GM12873 (cell line): ENCODE measurements around the gene RBM44.

Source experiments
- TF ChIP-seq, protein P1 (sequence below): IDR thresholded peaks from 2 replicates; pipeline ENCODE4 v1.5.1; 2012; ENCODE audit warnings: low read depth, mild to moderate bottlenecking, moderate library complexity, low read length, control low read depth; ENCODE audit not compliant: insufficient read depth; ENCODE audit errors: missing control alignments

Gene RBM44

DNA sequence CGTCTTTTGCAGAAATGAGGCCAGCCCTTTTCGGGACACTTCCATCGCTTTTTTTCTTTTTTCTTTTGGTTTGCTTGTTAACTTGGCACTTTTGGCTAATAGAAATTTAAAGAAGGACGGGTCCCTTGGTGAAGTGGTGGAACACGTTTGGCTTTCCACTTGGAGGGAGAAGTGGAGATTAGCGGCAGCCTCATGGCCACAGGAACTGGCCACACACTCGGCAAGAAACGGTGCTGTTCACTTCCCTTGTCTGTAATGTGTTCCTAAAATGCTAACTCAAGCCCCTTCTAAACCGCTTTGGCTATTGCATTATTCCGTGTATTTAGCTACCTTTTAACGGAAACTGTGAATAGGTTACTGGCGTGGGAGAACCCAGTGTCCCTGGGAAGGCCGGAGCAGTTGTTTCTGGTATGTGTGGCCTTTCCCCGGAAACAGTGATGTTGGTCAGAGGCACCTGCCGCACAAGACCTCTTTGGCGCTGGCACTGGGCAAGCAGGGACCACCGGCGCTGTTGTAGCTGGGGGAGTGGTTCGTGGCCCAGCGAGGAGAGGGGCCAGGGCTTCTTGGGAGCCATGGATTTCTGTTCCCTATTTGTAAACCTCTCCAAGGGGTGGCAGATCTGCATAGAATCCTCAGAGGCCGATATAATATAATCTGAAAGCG lies 61.8 kb downstream of the RBM44 start:
- TF ChIP-seq, protein P1, sequence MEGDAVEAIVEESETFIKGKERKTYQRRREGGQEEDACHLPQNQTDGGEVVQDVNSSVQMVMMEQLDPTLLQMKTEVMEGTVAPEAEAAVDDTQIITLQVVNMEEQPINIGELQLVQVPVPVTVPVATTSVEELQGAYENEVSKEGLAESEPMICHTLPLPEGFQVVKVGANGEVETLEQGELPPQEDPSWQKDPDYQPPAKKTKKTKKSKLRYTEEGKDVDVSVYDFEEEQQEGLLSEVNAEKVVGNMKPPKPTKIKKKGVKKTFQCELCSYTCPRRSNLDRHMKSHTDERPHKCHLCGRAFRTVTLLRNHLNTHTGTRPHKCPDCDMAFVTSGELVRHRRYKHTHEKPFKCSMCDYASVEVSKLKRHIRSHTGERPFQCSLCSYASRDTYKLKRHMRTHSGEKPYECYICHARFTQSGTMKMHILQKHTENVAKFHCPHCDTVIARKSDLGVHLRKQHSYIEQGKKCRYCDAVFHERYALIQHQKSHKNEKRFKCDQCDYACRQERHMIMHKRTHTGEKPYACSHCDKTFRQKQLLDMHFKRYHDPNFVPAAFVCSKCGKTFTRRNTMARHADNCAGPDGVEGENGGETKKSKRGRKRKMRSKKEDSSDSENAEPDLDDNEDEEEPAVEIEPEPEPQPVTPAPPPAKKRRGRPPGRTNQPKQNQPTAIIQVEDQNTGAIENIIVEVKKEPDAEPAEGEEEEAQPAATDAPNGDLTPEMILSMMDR: no peak

DNA sequence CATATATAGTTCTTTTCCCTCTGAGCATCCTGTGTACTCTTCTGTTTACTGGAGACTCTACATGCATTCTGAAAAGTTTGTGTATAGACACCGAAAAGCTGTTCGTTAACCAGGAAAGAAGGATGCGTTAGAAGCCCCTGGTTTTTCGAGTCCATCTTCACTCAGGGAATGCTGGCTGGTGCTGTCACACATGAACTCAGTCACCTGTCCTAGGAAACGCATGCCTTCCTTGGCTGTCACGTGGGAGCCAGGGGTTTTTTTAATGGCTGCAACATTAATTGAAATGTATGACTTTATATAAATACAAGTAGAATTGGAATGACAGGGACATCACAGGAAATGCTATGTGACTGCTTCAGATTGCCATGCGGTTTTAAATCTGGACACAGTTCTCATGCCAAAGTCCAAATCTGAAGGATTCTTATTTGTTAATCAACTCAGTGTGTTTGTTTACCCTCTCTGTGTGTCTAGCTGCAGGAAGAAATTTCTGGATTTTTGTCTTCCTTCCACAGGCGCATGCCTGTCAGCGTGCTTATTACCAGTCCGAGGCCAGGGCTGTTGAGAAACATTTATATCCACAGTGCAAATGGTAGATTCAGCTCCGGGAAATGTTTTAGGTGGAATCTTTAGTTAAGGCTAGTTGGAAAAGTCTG lies 63.4 kb downstream of the RBM44 start:
- TF ChIP-seq, protein P1: no peak

DNA sequence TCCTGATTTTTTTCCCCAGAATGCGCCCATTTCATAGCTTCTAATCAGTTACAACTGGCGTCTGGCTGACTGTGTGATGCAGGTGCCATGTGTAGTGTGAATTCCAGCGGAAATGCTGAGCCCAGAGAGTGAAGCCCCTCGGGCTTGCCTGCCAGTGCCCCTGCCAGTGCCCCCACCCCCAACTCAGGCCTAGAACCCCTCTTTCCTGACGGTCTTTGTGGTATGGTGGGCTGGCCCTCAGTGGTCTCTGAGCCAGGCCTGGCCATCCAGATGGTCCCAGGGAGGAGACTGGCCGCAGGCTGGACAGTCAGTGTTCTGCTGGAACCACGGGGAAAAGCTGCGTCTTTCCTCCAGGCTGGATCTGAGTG lies 63.9 kb downstream of the RBM44 start:
- TF ChIP-seq, protein P1: no peak

DNA sequence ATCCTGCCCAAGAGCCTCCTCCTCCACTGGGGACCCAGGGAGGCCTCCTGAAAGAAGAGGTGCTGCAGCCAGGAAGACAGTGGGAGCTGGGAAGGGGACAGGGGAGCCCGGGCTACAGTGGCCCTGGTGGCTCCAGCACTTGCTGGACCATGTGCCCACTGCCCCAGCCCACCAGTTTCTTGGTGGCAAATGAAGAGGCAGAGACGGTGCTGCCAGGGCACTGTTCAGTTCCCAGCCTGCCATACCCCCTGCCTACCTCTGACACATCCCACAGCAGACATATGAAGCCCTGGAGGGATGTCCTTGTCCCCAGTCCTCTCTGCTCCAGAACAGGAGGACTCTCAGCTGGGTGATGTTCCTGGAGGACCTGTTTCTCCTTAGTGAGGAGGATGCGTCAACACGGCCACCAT lies 64.5 kb downstream of the RBM44 start:
- TF ChIP-seq, protein P1: no peak

DNA sequence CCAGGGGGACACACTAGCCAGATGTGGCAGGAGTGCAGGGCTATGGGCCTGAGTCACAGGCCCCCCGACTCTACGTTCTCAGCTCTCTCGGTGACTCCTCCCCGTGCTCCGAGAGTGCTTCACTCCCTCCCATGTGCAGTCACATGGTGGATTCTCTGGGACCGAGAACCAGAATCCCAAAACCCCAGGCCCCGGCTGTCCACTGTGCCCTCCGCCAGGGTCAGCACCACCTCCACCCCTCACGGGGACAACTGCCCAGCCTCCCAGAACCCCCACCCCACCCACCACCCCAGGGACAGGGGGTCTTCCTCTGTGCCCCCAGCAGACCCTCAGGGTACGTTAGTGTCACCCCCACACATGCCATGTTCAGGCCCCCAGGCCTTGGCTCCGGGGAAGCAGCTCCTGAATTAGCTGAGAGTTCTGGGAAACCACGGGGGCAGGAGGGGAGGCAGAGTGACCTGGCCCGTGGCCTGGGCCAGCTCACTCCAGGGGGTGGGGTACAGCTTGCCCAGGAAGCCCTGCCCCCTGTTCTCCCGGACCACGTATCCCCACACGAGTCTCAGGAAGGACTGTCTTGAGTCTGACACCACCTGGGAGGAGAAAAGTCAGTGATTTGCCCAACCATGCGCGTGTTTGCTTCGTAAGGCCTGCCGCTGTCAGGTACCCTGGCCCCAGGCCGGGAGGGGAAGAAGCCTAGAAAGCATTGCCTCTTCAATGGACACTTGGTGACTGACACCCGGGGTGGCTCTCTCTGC lies 65.3 kb downstream of the RBM44 start:
- TF ChIP-seq, protein P1: no peak

GRCh38 chr2:237864444-237864931 lies 65.9 kb downstream of the RBM44 start:
- TF ChIP-seq, protein P1: no peak
